PFSK-1 (cell line): Measurements from ENCODE around the gene C1QTNF2.

Experiments used
- FOXP2 ChIP-seq: optimal IDR thresholded peaks from 2 replicates; pipeline ENCODE3; 2011; ENCODE audit warnings: borderline replicate concordance, control low read depth, inconsistent platforms; ENCODE audit not compliant: insufficient read depth; ENCODE audit errors: extremely low read length, extremely low read depth
- POLR2AphosphoS5 ChIP-seq: IDR thresholded peaks from 2 replicates; pipeline ENCODE4 v1.6.1; 2012; ENCODE audit warnings: low read depth, mild to moderate bottlenecking, control low read depth, low read length, moderate library complexity
- SIN3A ChIP-seq: IDR thresholded peaks from 2 replicates; pipeline ENCODE4 v1.6.1; 2012; ENCODE audit warnings: mild to moderate bottlenecking, low read length, moderate library complexity, borderline replicate concordance; ENCODE audit not compliant: insufficient read depth
- TAF1 ChIP-seq: IDR thresholded peaks from 2 replicates; pipeline ENCODE4 v1.6.1; 2012; ENCODE audit warnings: low read length, control low read depth, borderline replicate concordance; ENCODE audit not compliant: insufficient read depth
- TF ChIP-seq, protein P1 (sequence below), 2 experiments: IDR thresholded peaks; 2 replicates each; pipeline versions ENCODE4 v1.6.1 to v1.8.0; 2011 to 2012; ENCODE audit warnings: low read depth in 2 of 2, low read length in 2 of 2, control low read depth in 1 of 2, inconsistent platforms in 1 of 2, mild to moderate bottlenecking in 1 of 2, moderate library complexity in 1 of 2; ENCODE audit not compliant: insufficient read depth in 1 of 2

The C1QTNF2 gene

DNA sequence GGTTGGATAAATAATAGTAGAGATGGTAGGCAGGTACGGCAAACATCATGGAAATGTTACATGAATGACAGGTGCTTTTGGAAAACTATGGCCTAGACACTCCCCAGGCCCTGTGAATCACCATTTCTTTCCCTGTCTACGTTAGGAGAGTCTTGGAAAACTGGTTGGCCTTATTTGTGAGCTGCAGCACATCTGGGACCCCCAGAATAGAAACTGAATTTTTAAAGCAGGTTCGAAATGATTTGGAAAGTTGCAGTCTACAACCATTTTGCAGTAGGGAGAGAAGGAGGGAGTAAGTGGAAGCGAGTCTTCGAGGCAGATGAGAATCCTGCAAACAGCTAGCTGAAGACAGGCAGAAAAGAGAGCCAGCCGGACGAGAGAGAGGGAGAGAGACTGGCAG lies 13.0 kb downstream of the C1QTNF2 start:
- TF ChIP-seq, protein P1, sequence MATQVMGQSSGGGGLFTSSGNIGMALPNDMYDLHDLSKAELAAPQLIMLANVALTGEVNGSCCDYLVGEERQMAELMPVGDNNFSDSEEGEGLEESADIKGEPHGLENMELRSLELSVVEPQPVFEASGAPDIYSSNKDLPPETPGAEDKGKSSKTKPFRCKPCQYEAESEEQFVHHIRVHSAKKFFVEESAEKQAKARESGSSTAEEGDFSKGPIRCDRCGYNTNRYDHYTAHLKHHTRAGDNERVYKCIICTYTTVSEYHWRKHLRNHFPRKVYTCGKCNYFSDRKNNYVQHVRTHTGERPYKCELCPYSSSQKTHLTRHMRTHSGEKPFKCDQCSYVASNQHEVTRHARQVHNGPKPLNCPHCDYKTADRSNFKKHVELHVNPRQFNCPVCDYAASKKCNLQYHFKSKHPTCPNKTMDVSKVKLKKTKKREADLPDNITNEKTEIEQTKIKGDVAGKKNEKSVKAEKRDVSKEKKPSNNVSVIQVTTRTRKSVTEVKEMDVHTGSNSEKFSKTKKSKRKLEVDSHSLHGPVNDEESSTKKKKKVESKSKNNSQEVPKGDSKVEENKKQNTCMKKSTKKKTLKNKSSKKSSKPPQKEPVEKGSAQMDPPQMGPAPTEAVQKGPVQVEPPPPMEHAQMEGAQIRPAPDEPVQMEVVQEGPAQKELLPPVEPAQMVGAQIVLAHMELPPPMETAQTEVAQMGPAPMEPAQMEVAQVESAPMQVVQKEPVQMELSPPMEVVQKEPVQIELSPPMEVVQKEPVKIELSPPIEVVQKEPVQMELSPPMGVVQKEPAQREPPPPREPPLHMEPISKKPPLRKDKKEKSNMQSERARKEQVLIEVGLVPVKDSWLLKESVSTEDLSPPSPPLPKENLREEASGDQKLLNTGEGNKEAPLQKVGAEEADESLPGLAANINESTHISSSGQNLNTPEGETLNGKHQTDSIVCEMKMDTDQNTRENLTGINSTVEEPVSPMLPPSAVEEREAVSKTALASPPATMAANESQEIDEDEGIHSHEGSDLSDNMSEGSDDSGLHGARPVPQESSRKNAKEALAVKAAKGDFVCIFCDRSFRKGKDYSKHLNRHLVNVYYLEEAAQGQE (IDR thresholded peaks at IDR 0.05; ENCODE audit: insufficient read depth in 1 of 2, low read depth in 2 of 2, low read length in 2 of 2) = no peak
- no peak for TF ChIP-seq POLR2AphosphoS5
- no peak for TF ChIP-seq TAF1
- TF ChIP-seq SIN3A = no peak
- TF ChIP-seq FOXP2 = no peak

DNA sequence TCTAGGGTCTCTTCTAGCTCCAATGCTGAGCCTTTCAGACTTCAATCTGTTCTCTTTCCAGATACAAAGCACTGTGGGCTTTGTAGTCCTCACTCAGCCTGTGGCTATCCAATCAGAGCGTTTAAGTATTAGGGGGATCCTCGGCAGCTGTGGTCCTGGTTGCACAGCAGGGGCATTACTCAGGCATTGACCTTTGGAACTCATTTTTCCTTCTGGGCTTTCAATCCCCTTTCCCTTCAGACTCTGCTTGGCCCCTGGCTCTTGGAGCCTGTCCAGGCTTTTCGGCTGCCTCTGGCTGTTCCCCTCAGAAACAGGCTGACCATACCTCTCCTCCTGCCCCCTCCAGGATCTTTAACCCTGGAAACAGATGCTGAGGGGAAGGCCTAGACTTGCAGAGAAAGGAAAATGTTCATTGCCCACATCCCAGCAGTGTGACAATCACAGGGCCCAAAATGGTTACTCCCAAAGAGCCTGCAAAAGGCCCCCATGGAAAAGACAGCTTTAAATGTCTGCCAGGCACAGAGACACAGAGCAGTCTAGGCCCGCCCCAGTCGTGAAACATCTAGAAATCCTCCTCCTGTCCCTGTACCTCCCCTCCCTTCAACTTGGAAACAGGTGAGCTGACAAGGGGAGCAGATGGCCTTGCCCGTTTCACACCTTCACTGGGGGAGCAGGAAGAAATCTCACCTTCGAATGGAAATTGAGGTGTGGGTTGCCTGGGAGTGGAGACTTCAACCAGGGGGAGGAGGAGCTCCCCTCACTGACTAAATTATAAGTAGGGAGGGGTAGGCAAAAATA lies 13.7 kb downstream of the C1QTNF2 start:
- TF ChIP-seq TAF1 (no peak), FOXP2 (no peak), SIN3A (no peak), POLR2AphosphoS5 (no peak)
- TF ChIP-seq, protein P1 (IDR thresholded peaks at IDR 0.05; ENCODE audit: insufficient read depth in 1 of 2, low read depth in 2 of 2, low read length in 2 of 2) = no peak

DNA sequence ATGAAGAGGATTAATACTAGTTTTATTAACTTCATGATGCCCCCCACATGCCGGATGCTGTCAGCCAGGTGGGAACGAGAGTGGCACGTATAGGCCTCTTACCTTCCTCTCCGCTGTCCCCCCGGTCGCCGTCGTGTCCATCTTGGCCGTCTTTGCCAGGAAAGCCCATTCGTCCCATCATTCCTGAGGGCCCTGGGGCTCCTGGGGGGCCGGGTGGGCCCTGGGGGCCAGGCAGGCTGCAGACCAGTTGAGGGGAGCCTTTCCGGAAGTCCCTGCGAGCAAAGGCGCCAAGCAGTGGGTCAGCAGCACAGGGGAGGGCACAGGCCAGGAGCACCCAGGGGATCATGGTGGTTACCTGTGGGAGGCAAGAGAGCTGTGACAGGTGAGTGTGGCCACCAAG lies 15.8 kb downstream of the C1QTNF2 start:
- TF ChIP-seq, protein P1 (IDR thresholded peaks at IDR 0.05; ENCODE audit: insufficient read depth in 1 of 2, low read depth in 2 of 2, low read length in 2 of 2) = no peak
- TF ChIP-seq FOXP2 (no peak), TAF1 (no peak), SIN3A (no peak), POLR2AphosphoS5 (no peak)

DNA sequence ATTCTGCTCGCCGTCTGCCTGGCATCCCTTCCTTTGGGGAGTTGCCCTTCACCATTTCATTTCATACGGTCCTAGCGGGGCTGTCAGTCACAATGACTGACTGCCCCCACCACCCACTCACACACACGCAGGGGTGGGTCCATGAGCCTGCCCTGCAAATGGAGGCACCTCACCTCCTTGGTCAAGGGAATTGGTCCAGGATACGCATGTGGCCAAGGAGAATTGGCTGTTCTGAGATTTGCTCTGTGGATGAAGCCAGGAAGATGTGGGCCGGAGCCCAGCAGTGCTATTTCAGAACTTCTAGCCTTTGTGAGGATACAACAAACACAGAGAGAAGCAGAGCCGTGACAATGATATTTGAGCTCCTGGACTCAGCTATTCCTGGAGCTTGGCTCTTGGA lies 17.0 kb downstream of the C1QTNF2 start:
- TF ChIP-seq SIN3A = no peak
- no peak for TF ChIP-seq FOXP2
- no peak for TF ChIP-seq POLR2AphosphoS5
- no peak for TF ChIP-seq TAF1
- TF ChIP-seq, protein P1 (IDR thresholded peaks at IDR 0.05; ENCODE audit: insufficient read depth in 1 of 2, low read depth in 2 of 2, low read length in 2 of 2) = no peak
